Measurements from ENCODE around the gene FAM107A. TPM values are rescaled to one million over a fixed set of nuclear protein-coding genes. Genes with fewer than 3 reads are reported as not detected.
"Not testable (repeated sequence)": the region's sequence is repeated elsewhere in the genome, so short reads cannot be mapped to it uniquely, and the experiment has no call there.

FAM107A gene
- total RNA-seq, 2 donors from 2014 or later, result not detected

DNA sequence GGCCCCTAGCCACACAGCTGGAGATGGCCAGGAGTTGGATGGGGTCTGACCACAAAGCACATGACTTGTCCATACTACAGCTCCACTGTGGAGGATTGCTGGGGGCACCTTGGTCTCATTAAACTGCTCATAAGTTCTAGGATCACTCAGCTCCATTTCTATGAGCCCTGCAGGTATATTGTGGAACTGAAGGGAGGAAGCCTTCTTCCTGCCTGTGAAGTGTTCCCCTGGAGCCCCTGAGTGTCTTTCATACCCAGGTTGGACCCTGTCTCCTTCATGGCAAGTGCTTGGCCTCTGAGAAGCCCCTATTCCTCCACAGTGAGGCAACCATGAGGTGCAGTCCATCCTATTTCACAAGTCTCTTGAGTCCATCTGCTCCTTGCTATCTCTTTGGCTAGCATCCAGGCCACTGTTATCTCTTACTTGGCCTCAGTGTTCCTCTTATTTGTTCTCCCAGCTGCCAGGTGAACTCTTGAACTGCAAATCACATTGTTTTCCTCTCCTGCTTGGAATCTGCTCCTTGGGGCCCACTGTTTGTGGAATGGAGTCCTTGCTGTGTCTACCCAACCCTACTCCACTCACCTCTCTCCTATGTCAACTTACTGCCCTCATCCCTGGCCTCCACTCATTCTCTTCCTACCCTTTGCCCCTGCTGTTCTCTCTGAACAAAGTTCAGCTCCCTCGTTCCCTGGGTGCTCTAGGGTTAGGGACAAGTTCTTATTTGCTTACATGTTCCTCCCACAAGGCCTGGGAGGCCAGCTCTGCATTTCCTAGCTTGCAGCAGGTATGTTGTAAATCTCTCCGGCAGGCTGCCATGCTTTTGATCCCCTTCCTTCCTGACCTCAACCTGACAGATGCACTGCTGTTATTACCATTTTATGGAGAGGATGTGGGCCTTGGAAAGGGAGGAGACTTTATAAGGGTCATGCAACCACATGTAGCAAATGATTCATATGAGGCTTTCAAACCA lies 41.4 kb downstream of the FAM107A start:
- H3K9me3 Mint-ChIP-seq, result no peaks in the 10 kb centered on the region
- DNase-seq (no peak), ATAC-seq (replicated peaks in 1 of 2) (no peak)
- H3K27ac Mint-ChIP-seq, result no peak overlapping the region
- no peaks in the 10 kb centered on the region for H3K36me3 Mint-ChIP-seq (ENCODE audit: insufficient read depth in 2 of 2)
- H3K27me3 Mint-ChIP-seq (ENCODE audit: low read depth), result no peaks in the 10 kb centered on the region
- H3K4me1 Mint-ChIP-seq (ENCODE audit: low read depth), result peaks cover 23% of the 10 kb centered on the region
- no peak overlapping the region for H3K4me3 Mint-ChIP-seq

GRCh38 chr3:58534592-58535494 lies 42.3 kb downstream of the FAM107A start:
- ATAC-seq (replicated peaks in 1 of 2), result no peak
- Mint-ChIP-seq H3K9me3 (no peaks in the 10 kb centered on the region), H3K27ac (no peak overlapping the region), H3K36me3 (ENCODE audit: insufficient read depth in 2 of 2) (no peaks in the 10 kb centered on the region), H3K4me3 (no peak overlapping the region), H3K4me1 (ENCODE audit: low read depth) (peaks cover 23% of the 10 kb centered on the region), H3K27me3 (ENCODE audit: low read depth) (no peaks in the 10 kb centered on the region)
- no peak for DNase-seq

- no peaks in the 10 kb centered on the region for H3K9me3 Mint-ChIP-seq
- H3K4me1 Mint-ChIP-seq (ENCODE audit: low read depth), result peaks cover 23% of the 10 kb centered on the region
- ATAC-seq (replicated peaks in 1 of 2), result peak; percentile 96 to 97
- peak overlapping the region; percentile 44 to 48 for H3K4me3 Mint-ChIP-seq
- no peaks in the 10 kb centered on the region for H3K27me3 Mint-ChIP-seq (ENCODE audit: low read depth)
- H3K27ac Mint-ChIP-seq, result peak overlapping the region; percentile 52
- peak; percentile 86 for DNase-seq
- H3K36me3 Mint-ChIP-seq (ENCODE audit: insufficient read depth in 2 of 2), result no peaks in the 10 kb centered on the region
Observed at GRCh38 chr3:58532794-58533220, 44.4 kb downstream of the FAM107A start.

DNA sequence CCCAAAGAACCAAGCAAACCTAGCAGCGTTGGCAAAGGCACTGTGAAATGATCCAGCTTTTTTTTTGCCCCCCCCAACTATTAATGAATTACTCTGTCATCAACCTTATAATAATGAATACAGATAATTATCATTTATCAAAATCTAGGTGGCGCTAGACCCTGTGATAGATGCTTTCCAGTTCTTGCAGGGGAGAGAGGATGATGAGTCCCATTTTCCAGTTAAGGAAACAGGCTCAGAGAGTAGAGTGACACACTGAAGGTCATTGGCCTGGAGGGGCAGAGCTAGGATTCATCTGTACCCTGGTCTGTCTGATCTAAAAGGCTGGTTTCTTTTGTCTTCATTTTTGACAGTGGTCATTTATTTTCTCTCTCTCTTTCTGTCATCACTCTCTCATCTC lies 45.2 kb downstream of the FAM107A start:
- Mint-ChIP-seq H3K4me3 (no peak overlapping the region), H3K36me3 (ENCODE audit: insufficient read depth in 2 of 2) (no peaks in the 10 kb centered on the region), H3K27ac (no peak overlapping the region), H3K27me3 (ENCODE audit: low read depth) (no peaks in the 10 kb centered on the region), H3K9me3 (no peaks in the 10 kb centered on the region), H3K4me1 (ENCODE audit: low read depth) (peaks cover 25% of the 10 kb centered on the region)
- DNase-seq (no peak), ATAC-seq (replicated peaks in 1 of 2) (no peak)

- no peak for ATAC-seq (replicated peaks in 1 of 2)
- Mint-ChIP-seq H3K27me3 (ENCODE audit: low read depth) (no peaks in the 10 kb centered on the region), H3K9me3 (no peaks in the 10 kb centered on the region), H3K4me3 (no peak overlapping the region), H3K27ac (no peak overlapping the region), H3K36me3 (ENCODE audit: insufficient read depth in 2 of 2) (no peaks in the 10 kb centered on the region), H3K4me1 (ENCODE audit: low read depth) (peaks cover 29% of the 10 kb centered on the region)
- DNase-seq, result no peak
Observed at GRCh38 chr3:58531555-58531954, 45.6 kb downstream of the FAM107A start.

- no peaks in the 10 kb centered on the region for H3K27me3 Mint-ChIP-seq (ENCODE audit: low read depth)
- peaks cover 29% of the 10 kb centered on the region for H3K4me1 Mint-ChIP-seq (ENCODE audit: low read depth)
- H3K27ac Mint-ChIP-seq, result no peak overlapping the region
- DNase-seq, result no peak
- H3K9me3 Mint-ChIP-seq, result no peaks in the 10 kb centered on the region
- no peak for ATAC-seq (replicated peaks in 1 of 2)
- H3K4me3 Mint-ChIP-seq, result no peak overlapping the region
- no peaks in the 10 kb centered on the region for H3K36me3 Mint-ChIP-seq (ENCODE audit: insufficient read depth in 2 of 2)
Observed at GRCh38 chr3:58530354-58530865, 46.8 kb downstream of the FAM107A start.

- H3K36me3 Mint-ChIP-seq (ENCODE audit: insufficient read depth in 2 of 2), result no peaks in the 10 kb centered on the region
- no peaks in the 10 kb centered on the region for H3K27me3 Mint-ChIP-seq (ENCODE audit: low read depth)
- H3K4me1 Mint-ChIP-seq (ENCODE audit: low read depth), result peaks cover 29% of the 10 kb centered on the region
- no peaks in the 10 kb centered on the region for H3K9me3 Mint-ChIP-seq
- DNase-seq (no peak), ATAC-seq (replicated peaks in 1 of 2) (no peak)
- H3K27ac Mint-ChIP-seq, result no peak overlapping the region
- no peak overlapping the region for H3K4me3 Mint-ChIP-seq
Observed at GRCh38 chr3:58529516-58530353, 47.5 kb downstream of the FAM107A start.

DNA sequence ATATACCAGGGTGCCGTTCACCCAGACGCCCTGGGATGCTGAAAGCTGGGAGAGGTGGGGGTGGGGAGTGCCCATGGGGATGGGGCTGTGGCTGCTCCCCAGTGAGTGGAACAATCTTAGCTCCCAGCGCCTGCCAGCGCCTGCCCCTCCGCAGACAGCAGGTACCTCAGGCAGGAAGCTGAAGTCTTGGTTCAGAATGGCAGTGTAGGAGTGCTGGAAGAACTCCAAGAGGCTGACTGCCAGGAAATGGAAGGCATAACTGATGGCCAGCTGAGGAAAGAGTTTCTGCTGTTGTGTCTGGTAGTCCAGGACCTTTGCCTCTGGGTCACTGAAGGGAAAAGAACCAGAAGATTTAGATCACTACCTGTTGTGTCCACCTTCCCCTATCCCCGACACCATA lies 48.6 kb downstream of the FAM107A start:
- no peak for DNase-seq
- ATAC-seq (replicated peaks in 1 of 2), result no peak
- Mint-ChIP-seq H3K27me3 (ENCODE audit: low read depth) (no peaks in the 10 kb centered on the region), H3K4me3 (no peak overlapping the region), H3K4me1 (ENCODE audit: low read depth) (peaks cover 29% of the 10 kb centered on the region), H3K27ac (no peak overlapping the region), H3K9me3 (no peaks in the 10 kb centered on the region), H3K36me3 (ENCODE audit: insufficient read depth in 2 of 2) (no peaks in the 10 kb centered on the region)

- not testable (repeated sequence) for H3K36me3 Mint-ChIP-seq (ENCODE audit: insufficient read depth in 2 of 2); ATAC-seq (replicated peaks in 1 of 2); H3K27ac Mint-ChIP-seq; H3K4me3 Mint-ChIP-seq; H3K9me3 Mint-ChIP-seq; DNase-seq; H3K27me3 Mint-ChIP-seq (ENCODE audit: low read depth)
- peaks cover 20% of the 10 kb centered on the region for H3K4me1 Mint-ChIP-seq (ENCODE audit: low read depth)
Observed at GRCh38 chr3:58527440-58527839, 49.8 kb downstream of the FAM107A start.

GRCh38 chr3:58526515-58526957 lies 50.7 kb downstream of the FAM107A start:
- no peaks in the 10 kb centered on the region for H3K27me3 Mint-ChIP-seq (ENCODE audit: low read depth)
- no peaks in the 10 kb centered on the region for H3K36me3 Mint-ChIP-seq (ENCODE audit: insufficient read depth in 2 of 2)
- H3K4me3 Mint-ChIP-seq, result no peak overlapping the region
- H3K27ac Mint-ChIP-seq, result no peak overlapping the region
- no peak for DNase-seq
- no peaks in the 10 kb centered on the region for H3K9me3 Mint-ChIP-seq
- peak; percentile 70 to 84 for ATAC-seq (replicated peaks in 1 of 2)
- H3K4me1 Mint-ChIP-seq (ENCODE audit: low read depth), result peaks cover 14% of the 10 kb centered on the region

- H3K27me3 Mint-ChIP-seq (ENCODE audit: low read depth), result no peaks in the 10 kb centered on the region
- no peaks in the 10 kb centered on the region for H3K9me3 Mint-ChIP-seq
- H3K36me3 Mint-ChIP-seq (ENCODE audit: insufficient read depth in 2 of 2), result no peaks in the 10 kb centered on the region
- DNase-seq (no peak), ATAC-seq (replicated peaks in 1 of 2) (no peak)
- H3K27ac Mint-ChIP-seq, result no peak overlapping the region
- H3K4me1 Mint-ChIP-seq (ENCODE audit: low read depth), result peaks cover 14% of the 10 kb centered on the region
- no peak overlapping the region for H3K4me3 Mint-ChIP-seq
Observed at GRCh38 chr3:58524326-58524888, 52.8 kb downstream of the FAM107A start.

DNA sequence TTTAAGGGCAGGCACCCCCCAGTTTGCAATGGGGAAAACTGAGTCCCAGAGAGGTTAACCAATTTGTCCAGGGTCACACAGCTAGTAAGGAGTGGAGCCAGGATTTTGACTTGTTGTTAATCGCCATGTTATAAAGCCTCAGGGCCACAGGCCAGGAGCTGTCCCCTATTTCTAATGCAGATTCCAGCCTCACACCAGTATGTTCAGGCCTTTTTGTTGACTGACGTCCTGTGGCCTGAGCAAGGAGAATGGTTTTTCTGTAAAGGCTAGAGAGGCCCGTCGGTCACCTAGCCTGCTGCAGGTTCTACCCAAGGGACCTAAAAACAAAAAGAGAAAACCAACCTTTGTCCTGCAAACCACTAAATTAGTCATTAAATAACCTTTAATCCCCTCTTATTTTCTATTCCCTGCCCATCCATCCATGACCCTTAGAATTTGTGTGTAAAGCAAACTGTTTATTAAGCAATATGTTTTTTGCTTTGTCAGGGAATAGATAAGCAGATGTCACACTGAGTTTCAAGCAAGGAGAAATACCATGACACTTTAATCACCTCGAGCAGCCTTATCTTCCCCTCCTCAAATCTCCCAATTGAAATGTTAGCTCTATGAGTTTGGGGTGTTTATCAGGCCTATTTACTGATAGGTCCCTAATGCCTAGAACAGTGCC lies 54.3 kb downstream of the FAM107A start:
- peaks cover 14% of the 10 kb centered on the region for H3K4me1 Mint-ChIP-seq (ENCODE audit: low read depth)
- no peak overlapping the region for H3K27ac Mint-ChIP-seq
- ATAC-seq (replicated peaks in 1 of 2), result no peak

More for the DNA sequence above, 54.3 kb downstream of the FAM107A start:
- DNase-seq, result no peak
- Mint-ChIP-seq H3K36me3 (ENCODE audit: insufficient read depth in 2 of 2) (no peaks in the 10 kb centered on the region), H3K4me3 (no peak overlapping the region), H3K9me3 (no peaks in the 10 kb centered on the region), H3K27me3 (ENCODE audit: low read depth) (no peaks in the 10 kb centered on the region)
